GM18861 (cell line): ENCODE measurements around the gene P4HTM.

ENCODE experiments used
- ATAC-seq: cut with Tn5 transposase; IDR thresholded peaks from one replicate; pipeline ENCODE4 v1.9.1; 2021; ENCODE audit not compliant: unreplicated experiment

P4HTM gene

GRCh38 chr3:49021813-49022687, 32.0 kb downstream of the P4HTM start, which contains the start of gene NDUFAF3:
NDUFAF3 (plus strand) TSS chr3:49022121; CDS start chr3:49022145, 24 bp downstream.
- peak; percentile 44 for ATAC-seq

- ATAC-seq, result no peak
These were observed 32.7 kb downstream of the P4HTM start for GRCh38 chr3:49022688-49023171.

GRCh38 chr3:49023775-49024174, 33.7 kb downstream of the P4HTM start:
- no peak for ATAC-seq

- no peak for ATAC-seq
These were observed 34.4 kb downstream of the P4HTM start for GRCh38 chr3:49024449-49024848.

- ATAC-seq, result no peak
These were observed 35.2 kb downstream of the P4HTM start for GRCh38 chr3:49025005-49025792.

GRCh38 chr3:49025793-49026520, 35.9 kb downstream of the P4HTM start:
- ATAC-seq, result no peak

- ATAC-seq, result no peak
These were observed 36.5 kb downstream of the P4HTM start for GRCh38 chr3:49026536-49026935.

- no peak for ATAC-seq
These were observed 37.6 kb downstream of the P4HTM start for GRCh38 chr3:49027634-49028033.

GRCh38 chr3:49028298-49028672, 38.2 kb downstream of the P4HTM start:
- no peak for ATAC-seq

- ATAC-seq, result peak; percentile 78
These were observed 38.9 kb downstream of the P4HTM start, which contains the start of gene IMPDH2 for GRCh38 chr3:49028673-49029562. IMPDH2 (minus strand) TSS chr3:49029398; CDS start chr3:49029350, 48 bp downstream.

- ATAC-seq, result no peak
These were observed 39.5 kb downstream of the P4HTM start for GRCh38 chr3:49029563-49029884.

- ATAC-seq, result no peak
These were observed 40.3 kb downstream of the P4HTM start for GRCh38 chr3:49030321-49030720.

- ATAC-seq, result no peak
These were observed 42.7 kb downstream of the P4HTM start for GRCh38 chr3:49032646-49033304.

GRCh38 chr3:49034650-49035049, 44.6 kb downstream of the P4HTM start:
- no peak for ATAC-seq

GRCh38 chr3:49035281-49035680, 45.2 kb downstream of the P4HTM start:
- ATAC-seq, result no peak

- ATAC-seq, result no peak
These were observed 63.5 kb downstream of the P4HTM start for GRCh38 chr3:49053543-49053942.

GRCh38 chr3:49054344-49054862, 64.4 kb downstream of the P4HTM start:
- no peak for ATAC-seq
